GM12878 (cell line): ENCODE results near the gene FOXR1. TPM values are rescaled to one million over a fixed set of nuclear protein-coding genes. Genes with fewer than 3 reads are reported as not detected.
A peak's percentile ranks its signal among the peaks of the same experiment; 100 is the strongest.

Experiments used
- ASH2L ChIP-seq: fragments of 300-600, 200-600 bp; sonication (generic); IDR thresholded peaks from 2 replicates; pipeline ENCODE4 v1.6.1; 2017; ENCODE audit warnings: low read depth, mild to moderate bottlenecking, borderline replicate concordance
- DPF2 ChIP-seq: fragments of 450-650 bp; IDR thresholded peaks from 2 replicates; pipeline ENCODE4 v1.6.1; 2017; ENCODE audit warnings: mild to moderate bottlenecking
- EGR1 ChIP-seq, 2 experiments: IDR thresholded peaks; 1 replicate in 1 of 2; 2 replicates in 1 of 2; pipeline ENCODE4 v1.6.1; 2011 to 2012; ENCODE audit warnings: low read depth in 2 of 2, low read length in 2 of 2, borderline replicate concordance in 1 of 2, mild to moderate bottlenecking in 1 of 2, moderate library complexity in 1 of 2
- GABPA ChIP-seq: IDR thresholded peaks from 2 replicates; pipeline ENCODE4 v1.6.1; 2014; ENCODE audit warnings: antibody characterized with exemption, low read depth, mild to moderate bottlenecking, inconsistent platforms
- GATAD2B ChIP-seq: fragments of 450-650 bp; conservative IDR thresholded peaks from 2 replicates; pipeline ENCODE4 v1.6.1; 2017; ENCODE audit warnings: low read depth, mild to moderate bottlenecking, moderate library complexity
- HCFC1 ChIP-seq: fragments of 150-350 bp; IDR thresholded peaks from 2 replicates; pipeline ENCODE4 v1.6.1; 2014; ENCODE audit warnings: low read length
- HDAC2 ChIP-seq: fragments of 200-600 bp; sonication (generic); IDR thresholded peaks from 2 replicates; pipeline ENCODE4 v1.6.1; 2017
- POLR2A ChIP-seq: IDR thresholded peaks from 2 replicates; pipeline ENCODE4 v1.6.1; 2011; ENCODE audit warnings: low read depth, mild to moderate bottlenecking, low read length
- SIX5 ChIP-seq: IDR thresholded peaks from 2 replicates; pipeline ENCODE4 v1.6.1; 2011; ENCODE audit warnings: mild to moderate bottlenecking, low read depth, low read length, moderate library complexity; ENCODE audit not compliant: severe bottlenecking
- SMAD1 ChIP-seq: fragments of 450-650 bp; IDR thresholded peaks from 2 replicates; pipeline ENCODE4 v1.6.1; 2018; ENCODE audit warnings: mild to moderate bottlenecking, low read depth; ENCODE audit not compliant: partially characterized antibody
- SREBF1 ChIP-seq: IDR thresholded peaks from 2 replicates; pipeline ENCODE4 v1.6.1; 2012; ENCODE audit warnings: mild to moderate bottlenecking, low read length
- SRF ChIP-seq, 2 experiments: IDR thresholded peaks; 2 replicates each; pipeline ENCODE4 v1.6.1; 2011; ENCODE audit warnings: low read depth in 2 of 2, low read length in 2 of 2, mild to moderate bottlenecking in 1 of 2, moderate library complexity in 1 of 2
- polyA plus RNA-seq, 11 experiments: library from polyadenylated mRNA; depleted of rRNA in 4 of 11; unstranded in 6 of 11; stranded (reverse) in 5 of 11; fragments of >200 nt; fragmentation: Nextera tagmentation in 4 of 11; fragmentation: Illumina TruSeq in 1 of 11; extraction: Ambion mirVana in 4 of 11; extraction: Trizol in 1 of 11; gene quantifications; 1 replicate in 1 of 11; 2 replicates in 10 of 11; pipeline versions ENCODE4 v1.2.1 to v1.2.3, GENCODE V29; 2011 to 2016; ENCODE audit warnings: inconsistent platforms in 2 of 11, missing spikeins in 2 of 11, low read depth in 1 of 11
- total RNA-seq, 4 experiments: library from RNA; depleted of rRNA in 3 of 4; stranded (reverse); fragments of >200 nt in 3 of 4; fragmentation: Illumina TruSeq in 1 of 4; extraction: Trizol in 1 of 4; gene quantifications; 2 replicates each; pipeline versions ENCODE4 v1.2.1 to v1.2.3, GENCODE V29; 2013 to 2021
- TF ChIP-seq, protein P1 (sequence below): IDR thresholded peaks from 2 replicates; pipeline ENCODE4 v1.6.1; 2012; ENCODE audit warnings: improper control_type of control experiment, low read depth, low read length; ENCODE audit not compliant: insufficient replicate concordance
- TF ChIP-seq, protein P2 (sequence below): IDR thresholded peaks from 2 replicates; pipeline ENCODE4 v1.6.1; 2012; ENCODE audit warnings: low read depth, low read length, improper control_type of control experiment
- TF ChIP-seq, protein P3 (sequence below): fragments of 450-650 bp; formaldehyde crosslinking; IDR thresholded peaks from 2 replicates; pipeline ENCODE4 v1.5.0; 2022; ENCODE audit warnings: mild to moderate bottlenecking, missing genetic modification characterization
- TF ChIP-seq, protein P4 (sequence below): fragments of 450-650 bp; IDR thresholded peaks from 2 replicates; pipeline ENCODE4 v1.6.1; 2017; ENCODE audit warnings: antibody characterized with exemption, mild to moderate bottlenecking, moderate library complexity

FOXR1 gene
- total and polyA plus RNA-seq, 10 of the 15 experiments (the other 5 are each of a cell fraction or from before 2014, with no cell fraction given): not detected

DNA sequence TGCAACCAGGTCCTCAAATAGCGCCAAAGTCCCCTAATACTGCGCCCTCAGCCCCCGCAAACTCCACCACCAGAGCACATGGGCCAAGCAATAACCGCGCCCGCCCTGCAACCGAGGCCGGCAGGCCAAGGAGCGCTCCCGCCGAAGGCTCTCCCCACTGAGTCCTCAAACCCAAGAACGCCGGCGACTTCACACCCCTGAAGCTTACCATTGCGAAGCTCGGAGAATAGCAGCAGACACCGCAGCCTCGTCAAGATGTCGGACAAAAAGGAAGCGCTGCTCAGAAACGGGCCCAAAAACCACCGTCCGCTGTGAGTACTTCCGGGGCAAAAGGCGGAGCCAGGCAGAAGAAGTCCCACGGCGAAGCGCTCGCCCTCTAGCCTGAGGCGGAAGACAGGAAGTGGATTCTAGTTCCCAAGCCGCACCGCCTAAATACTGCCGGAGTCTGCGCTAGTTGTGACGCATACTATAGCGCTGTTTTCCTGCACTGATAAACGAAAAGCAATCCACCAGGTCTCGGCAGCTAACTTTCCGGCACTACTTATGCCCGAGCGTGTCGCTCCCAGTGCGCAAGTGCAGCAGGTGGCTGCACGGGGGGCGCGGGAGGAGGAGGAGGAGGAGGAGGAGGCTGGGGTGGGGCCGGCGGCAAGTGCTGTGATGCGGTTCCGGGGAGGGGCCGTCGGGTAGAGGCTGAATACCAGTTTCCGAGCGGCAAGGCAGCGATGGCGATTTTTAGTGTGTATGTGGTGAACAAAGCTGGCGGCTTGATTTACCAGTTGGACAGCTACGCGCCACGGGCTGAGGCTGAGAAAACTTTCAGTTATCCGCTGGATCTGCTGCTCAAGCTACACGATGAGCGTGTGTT lies 46.7 kb downstream of the FOXR1 start, which contains the start of the genes RPS25 and TRAPPC4 (continued):
- TF ChIP-seq, protein P1, sequence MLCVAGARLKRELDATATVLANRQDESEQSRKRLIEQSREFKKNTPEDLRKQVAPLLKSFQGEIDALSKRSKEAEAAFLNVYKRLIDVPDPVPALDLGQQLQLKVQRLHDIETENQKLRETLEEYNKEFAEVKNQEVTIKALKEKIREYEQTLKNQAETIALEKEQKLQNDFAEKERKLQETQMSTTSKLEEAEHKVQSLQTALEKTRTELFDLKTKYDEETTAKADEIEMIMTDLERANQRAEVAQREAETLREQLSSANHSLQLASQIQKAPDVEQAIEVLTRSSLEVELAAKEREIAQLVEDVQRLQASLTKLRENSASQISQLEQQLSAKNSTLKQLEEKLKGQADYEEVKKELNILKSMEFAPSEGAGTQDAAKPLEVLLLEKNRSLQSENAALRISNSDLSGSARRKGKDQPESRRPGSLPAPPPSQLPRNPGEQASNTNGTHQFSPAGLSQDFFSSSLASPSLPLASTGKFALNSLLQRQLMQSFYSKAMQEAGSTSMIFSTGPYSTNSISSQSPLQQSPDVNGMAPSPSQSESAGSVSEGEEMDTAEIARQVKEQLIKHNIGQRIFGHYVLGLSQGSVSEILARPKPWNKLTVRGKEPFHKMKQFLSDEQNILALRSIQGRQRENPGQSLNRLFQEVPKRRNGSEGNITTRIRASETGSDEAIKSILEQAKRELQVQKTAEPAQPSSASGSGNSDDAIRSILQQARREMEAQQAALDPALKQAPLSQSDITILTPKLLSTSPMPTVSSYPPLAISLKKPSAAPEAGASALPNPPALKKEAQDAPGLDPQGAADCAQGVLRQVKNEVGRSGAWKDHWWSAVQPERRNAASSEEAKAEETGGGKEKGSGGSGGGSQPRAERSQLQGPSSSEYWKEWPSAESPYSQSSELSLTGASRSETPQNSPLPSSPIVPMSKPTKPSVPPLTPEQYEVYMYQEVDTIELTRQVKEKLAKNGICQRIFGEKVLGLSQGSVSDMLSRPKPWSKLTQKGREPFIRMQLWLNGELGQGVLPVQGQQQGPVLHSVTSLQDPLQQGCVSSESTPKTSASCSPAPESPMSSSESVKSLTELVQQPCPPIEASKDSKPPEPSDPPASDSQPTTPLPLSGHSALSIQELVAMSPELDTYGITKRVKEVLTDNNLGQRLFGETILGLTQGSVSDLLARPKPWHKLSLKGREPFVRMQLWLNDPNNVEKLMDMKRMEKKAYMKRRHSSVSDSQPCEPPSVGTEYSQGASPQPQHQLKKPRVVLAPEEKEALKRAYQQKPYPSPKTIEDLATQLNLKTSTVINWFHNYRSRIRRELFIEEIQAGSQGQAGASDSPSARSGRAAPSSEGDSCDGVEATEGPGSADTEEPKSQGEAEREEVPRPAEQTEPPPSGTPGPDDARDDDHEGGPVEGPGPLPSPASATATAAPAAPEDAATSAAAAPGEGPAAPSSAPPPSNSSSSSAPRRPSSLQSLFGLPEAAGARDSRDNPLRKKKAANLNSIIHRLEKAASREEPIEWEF: no peak
- TF ChIP-seq SREBF1 (peak; percentile 81), GATAD2B (peak; percentile 28), HCFC1 (peak; percentile 79), EGR1 (IDR thresholded peaks at IDR 0.05; ENCODE audit: borderline replicate concordance in 1 of 2, low read depth in 2 of 2, low read length in 2 of 2) (peak in 1 of 2 experiments; percentile 73; a peak in 2 of 3 replicates), SIX5 (peak; percentile 68), SMAD1 (peak; percentile 83), HDAC2 (no peak), POLR2A (peak; percentile 95), DPF2 (0 out of 2 replicates have a peak, but pooled peaks have one; percentile 20), ASH2L (peak; percentile 75; the same call in 1 of the 2 replicates), GABPA (peak; percentile 99), SRF (IDR thresholded peaks at IDR 0.05; ENCODE audit: low read depth in 2 of 2, low read length in 2 of 2) (peak in 1 of 2 experiments; percentile 70; a peak in 1 of 4 replicates)
- TF ChIP-seq, protein P2, sequence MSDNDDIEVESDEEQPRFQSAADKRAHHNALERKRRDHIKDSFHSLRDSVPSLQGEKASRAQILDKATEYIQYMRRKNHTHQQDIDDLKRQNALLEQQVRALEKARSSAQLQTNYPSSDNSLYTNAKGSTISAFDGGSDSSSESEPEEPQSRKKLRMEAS: peak; percentile 56; the same call in 1 of the 2 replicates
- TF ChIP-seq, protein P3, sequence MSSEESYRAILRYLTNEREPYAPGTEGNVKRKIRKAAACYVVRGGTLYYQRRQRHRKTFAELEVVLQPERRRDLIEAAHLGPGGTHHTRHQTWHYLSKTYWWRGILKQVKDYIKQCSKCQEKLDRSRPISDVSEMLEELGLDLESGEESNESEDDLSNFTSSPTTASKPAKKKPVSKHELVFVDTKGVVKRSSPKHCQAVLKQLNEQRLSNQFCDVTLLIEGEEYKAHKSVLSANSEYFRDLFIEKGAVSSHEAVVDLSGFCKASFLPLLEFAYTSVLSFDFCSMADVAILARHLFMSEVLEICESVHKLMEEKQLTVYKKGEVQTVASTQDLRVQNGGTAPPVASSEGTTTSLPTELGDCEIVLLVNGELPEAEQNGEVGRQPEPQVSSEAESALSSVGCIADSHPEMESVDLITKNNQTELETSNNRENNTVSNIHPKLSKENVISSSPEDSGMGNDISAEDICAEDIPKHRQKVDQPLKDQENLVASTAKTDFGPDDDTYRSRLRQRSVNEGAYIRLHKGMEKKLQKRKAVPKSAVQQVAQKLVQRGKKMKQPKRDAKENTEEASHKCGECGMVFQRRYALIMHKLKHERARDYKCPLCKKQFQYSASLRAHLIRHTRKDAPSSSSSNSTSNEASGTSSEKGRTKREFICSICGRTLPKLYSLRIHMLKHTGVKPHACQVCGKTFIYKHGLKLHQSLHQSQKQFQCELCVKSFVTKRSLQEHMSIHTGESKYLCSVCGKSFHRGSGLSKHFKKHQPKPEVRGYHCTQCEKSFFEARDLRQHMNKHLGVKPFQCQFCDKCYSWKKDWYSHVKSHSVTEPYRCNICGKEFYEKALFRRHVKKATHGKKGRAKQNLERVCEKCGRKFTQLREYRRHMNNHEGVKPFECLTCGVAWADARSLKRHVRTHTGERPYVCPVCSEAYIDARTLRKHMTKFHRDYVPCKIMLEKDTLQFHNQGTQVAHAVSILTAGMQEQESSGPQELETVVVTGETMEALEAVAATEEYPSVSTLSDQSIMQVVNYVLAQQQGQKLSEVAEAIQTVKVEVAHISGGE (CRISPR knock-in tag): peak; percentile 71
- TF ChIP-seq, protein P4, sequence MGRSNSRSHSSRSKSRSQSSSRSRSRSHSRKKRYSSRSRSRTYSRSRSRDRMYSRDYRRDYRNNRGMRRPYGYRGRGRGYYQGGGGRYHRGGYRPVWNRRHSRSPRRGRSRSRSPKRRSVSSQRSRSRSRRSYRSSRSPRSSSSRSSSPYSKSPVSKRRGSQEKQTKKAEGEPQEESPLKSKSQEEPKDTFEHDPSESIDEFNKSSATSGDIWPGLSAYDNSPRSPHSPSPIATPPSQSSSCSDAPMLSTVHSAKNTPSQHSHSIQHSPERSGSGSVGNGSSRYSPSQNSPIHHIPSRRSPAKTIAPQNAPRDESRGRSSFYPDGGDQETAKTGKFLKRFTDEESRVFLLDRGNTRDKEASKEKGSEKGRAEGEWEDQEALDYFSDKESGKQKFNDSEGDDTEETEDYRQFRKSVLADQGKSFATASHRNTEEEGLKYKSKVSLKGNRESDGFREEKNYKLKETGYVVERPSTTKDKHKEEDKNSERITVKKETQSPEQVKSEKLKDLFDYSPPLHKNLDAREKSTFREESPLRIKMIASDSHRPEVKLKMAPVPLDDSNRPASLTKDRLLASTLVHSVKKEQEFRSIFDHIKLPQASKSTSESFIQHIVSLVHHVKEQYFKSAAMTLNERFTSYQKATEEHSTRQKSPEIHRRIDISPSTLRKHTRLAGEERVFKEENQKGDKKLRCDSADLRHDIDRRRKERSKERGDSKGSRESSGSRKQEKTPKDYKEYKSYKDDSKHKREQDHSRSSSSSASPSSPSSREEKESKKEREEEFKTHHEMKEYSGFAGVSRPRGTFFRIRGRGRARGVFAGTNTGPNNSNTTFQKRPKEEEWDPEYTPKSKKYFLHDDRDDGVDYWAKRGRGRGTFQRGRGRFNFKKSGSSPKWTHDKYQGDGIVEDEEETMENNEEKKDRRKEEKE: no peak
